ENCODE data around the gene SELENON. TPM values are rescaled to one million over a fixed set of nuclear protein-coding genes. Genes with fewer than 3 reads are reported as not detected.

SELENON gene
- polyA plus RNA-seq (2011; rRNA removed) (29.4 and 39.9 TPM in 2 replicates), polyA minus RNA-seq (2011; rRNA and poly(A)+ RNA removed) (33.4 and 69.0 TPM in 2 replicates)

DNA sequence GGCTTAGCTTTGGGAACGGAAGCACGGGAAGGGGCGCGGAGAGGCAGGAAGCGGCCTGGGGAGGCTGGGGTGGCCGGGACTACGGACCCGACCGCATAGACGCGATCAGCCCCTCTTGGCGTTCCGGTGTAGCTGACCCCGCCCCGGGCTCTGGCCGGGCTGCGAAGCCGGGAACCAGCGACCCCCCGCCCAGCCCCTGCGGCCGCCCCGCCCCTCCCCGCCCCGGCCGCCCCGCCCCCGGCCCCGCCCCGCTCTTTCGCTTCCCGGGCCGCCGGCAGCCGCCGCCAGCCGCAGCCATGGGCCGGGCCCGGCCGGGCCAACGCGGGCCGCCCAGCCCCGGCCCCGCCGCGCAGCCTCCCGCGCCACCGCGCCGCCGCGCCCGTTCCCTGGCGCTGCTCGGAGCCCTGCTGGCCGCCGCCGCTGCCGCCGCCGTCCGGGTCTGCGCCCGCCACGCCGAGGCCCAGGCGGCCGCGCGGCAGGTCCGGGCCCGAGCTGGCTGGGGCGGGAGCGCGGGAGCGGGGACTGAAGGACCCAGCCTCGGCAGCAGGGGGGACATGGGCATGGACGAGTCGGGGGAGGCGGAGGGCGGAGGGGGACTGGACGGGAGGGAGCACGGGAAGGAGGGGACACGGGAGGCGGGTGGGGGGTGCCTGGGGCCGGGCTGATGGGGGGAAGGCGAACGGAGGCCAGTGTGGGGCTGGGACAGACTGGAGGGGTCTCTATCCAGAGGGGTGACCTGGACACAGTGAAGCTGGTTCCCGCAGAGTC lies at the start of gene SELENON:
Gene SELENON, plus strand, starts transcription at position 259 of the 768 bp plus-strand sequence. Its CDS starts 38 bp downstream, at position 297.
- ChIA-PET CTCF (interaction anchor here (0.6 to 8.6 kb wide), 9 partner anchors 10 to 299 kb away, joined by 3 to 125 read pairs (median 4); no protein-coding TSS in a partner anchor), POLR2A (no interaction called here)
- peak within 1 kb of the TSS; percentile 76 for H3K4me3 ChIP-seq (ENCODE audit: low read depth, low read length)
- no peak for DNase-seq (ENCODE audit: low read depth)
- TF ChIP-seq CTCF (IDR thresholded peaks at IDR 0.05; ENCODE audit: insufficient read depth, low read depth, low read length): no peak
- no peaks in the 10 kb centered on the region for H3K27me3 ChIP-seq (ENCODE audit: control insufficient read depth, insufficient read depth, low read length)
- H3K36me3 ChIP-seq (ENCODE audit: control insufficient read depth, insufficient read depth, low read length): no peaks in the 10 kb centered on the region

- CTCF ChIA-PET: no interaction called here
- POLR2A ChIA-PET: no interaction called here
- H3K4me3 ChIP-seq (ENCODE audit: low read depth, low read length): no peak overlapping the region
- H3K36me3 ChIP-seq (ENCODE audit: control insufficient read depth, insufficient read depth, low read length): no peaks in the 10 kb centered on the region
- no peak for DNase-seq (ENCODE audit: low read depth)
- peaks cover 9% of the 10 kb centered on the region for H3K27me3 ChIP-seq (ENCODE audit: control insufficient read depth, insufficient read depth, low read length)
- TF ChIP-seq CTCF (IDR thresholded peaks at IDR 0.05; ENCODE audit: insufficient read depth, low read depth, low read length): no peak
Measured at GRCh38 chr1:25750923-25751605, 48.9 kb upstream of the SELENON start.

- Histone ChIP-seq H3K4me3 (ENCODE audit: low read depth, low read length) (no peak overlapping the region), H3K36me3 (ENCODE audit: control insufficient read depth, insufficient read depth, low read length) (no peaks in the 10 kb centered on the region), H3K27me3 (ENCODE audit: control insufficient read depth, insufficient read depth, low read length) (peaks cover 27% of the 10 kb centered on the region)
- DNase-seq (ENCODE audit: low read depth): no peak
- ChIA-PET POLR2A (no interaction called here), CTCF (no interaction called here)
- TF ChIP-seq CTCF (IDR thresholded peaks at IDR 0.05; ENCODE audit: insufficient read depth, low read depth, low read length): no peak
Measured at GRCh38 chr1:25754470-25755181, 45.4 kb upstream of the SELENON start.

- Histone ChIP-seq H3K36me3 (ENCODE audit: control insufficient read depth, insufficient read depth, low read length) (no peaks in the 10 kb centered on the region), H3K27me3 (ENCODE audit: control insufficient read depth, insufficient read depth, low read length) (peaks cover 25% of the 10 kb centered on the region), H3K4me3 (ENCODE audit: low read depth, low read length) (no peak overlapping the region)
- TF ChIP-seq CTCF (IDR thresholded peaks at IDR 0.05; ENCODE audit: insufficient read depth, low read depth, low read length): no peak
- no peak for DNase-seq (ENCODE audit: low read depth)
- POLR2A ChIA-PET: interaction anchor here (1.1 kb wide), 1 partner anchor 11 kb away, joined by 3 read pairs; no protein-coding TSS in a partner anchor
- CTCF ChIA-PET: no interaction called here
Measured at GRCh38 chr1:25755475-25756125, 44.4 kb upstream of the SELENON start.
